HL-60 (cell line): ENCODE results near the gene AAMDC.

Experiments
- GABPA ChIP-seq: IDR thresholded peaks from 2 replicates; pipeline ENCODE4 v1.6.1; 2012; ENCODE audit warnings: low read depth
- SPI1 ChIP-seq: IDR thresholded peaks from 2 replicates; pipeline ENCODE4 v1.6.1; 2012; ENCODE audit warnings: low read depth, mild to moderate bottlenecking, borderline replicate concordance
- TF ChIP-seq, protein P1 (sequence below): IDR thresholded peaks from one replicate; pipeline ENCODE4 v1.5.1; 2011; ENCODE audit warnings: low read length, control low read depth, inconsistent platforms; ENCODE audit not compliant: insufficient read depth

DNA sequence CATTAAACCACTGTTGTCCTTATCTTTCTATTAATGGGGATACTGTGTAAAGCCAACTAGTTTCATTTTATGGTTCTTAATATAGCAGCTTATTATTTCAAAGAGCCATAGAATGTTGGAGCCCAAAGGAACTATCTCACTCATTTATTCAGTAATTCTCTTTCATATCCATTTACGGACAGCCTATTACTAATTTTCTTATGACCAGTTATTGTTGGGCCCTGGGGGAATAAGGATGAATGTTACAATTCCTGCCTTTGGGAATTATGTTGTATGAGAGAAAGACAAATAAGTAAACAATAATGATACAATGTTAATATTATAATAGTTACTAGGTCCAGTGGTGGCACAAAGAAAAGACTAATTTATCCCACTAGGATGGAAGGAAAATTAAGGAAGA, 52.4 kb downstream of the AAMDC start:
- TF ChIP-seq, protein P1, sequence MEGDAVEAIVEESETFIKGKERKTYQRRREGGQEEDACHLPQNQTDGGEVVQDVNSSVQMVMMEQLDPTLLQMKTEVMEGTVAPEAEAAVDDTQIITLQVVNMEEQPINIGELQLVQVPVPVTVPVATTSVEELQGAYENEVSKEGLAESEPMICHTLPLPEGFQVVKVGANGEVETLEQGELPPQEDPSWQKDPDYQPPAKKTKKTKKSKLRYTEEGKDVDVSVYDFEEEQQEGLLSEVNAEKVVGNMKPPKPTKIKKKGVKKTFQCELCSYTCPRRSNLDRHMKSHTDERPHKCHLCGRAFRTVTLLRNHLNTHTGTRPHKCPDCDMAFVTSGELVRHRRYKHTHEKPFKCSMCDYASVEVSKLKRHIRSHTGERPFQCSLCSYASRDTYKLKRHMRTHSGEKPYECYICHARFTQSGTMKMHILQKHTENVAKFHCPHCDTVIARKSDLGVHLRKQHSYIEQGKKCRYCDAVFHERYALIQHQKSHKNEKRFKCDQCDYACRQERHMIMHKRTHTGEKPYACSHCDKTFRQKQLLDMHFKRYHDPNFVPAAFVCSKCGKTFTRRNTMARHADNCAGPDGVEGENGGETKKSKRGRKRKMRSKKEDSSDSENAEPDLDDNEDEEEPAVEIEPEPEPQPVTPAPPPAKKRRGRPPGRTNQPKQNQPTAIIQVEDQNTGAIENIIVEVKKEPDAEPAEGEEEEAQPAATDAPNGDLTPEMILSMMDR: no peak
- TF ChIP-seq GABPA (no peak), SPI1 (no peak)
